IPS-18c (cell line): ENCODE measurements around the gene LDAF1.

Experiments used
- H3K4me3 ChIP-seq: 2 replicates; pipeline ENCODE4 v1.7.0; 2013; ENCODE audit warnings: low read depth, mild to moderate bottlenecking, low read length, moderate library complexity; ENCODE audit not compliant: insufficient read depth
- H3K9me3 ChIP-seq: one replicate; pipeline ENCODE4 v1.6.1; 2013; ENCODE audit warnings: mild to moderate bottlenecking, low read length, moderate library complexity; ENCODE audit not compliant: control insufficient read depth, insufficient read depth

LDAF1 gene

DNA sequence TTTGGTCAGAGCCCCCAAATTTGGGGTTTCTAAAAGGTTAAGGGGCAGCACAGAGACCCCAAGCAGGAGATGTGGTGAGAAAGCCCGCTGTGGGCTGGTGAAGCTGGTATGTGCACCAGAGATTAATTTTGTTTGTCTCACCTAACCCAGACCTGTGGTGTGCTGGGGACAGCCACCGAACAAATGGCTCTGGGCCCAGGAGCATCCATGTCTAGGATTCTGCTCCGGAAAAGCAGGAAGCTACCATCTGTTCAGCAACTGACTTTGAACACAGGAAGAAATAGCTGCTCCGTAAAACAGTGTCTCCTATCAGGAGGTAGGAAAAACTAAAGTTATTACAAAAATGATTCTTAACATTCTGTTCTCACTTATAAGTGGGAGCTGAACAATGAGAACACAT lies 55.6 kb downstream of the LDAF1 start:
- Histone ChIP-seq H3K4me3 (no peak overlapping the region), H3K9me3 (no peaks in the 10 kb centered on the region)

DNA sequence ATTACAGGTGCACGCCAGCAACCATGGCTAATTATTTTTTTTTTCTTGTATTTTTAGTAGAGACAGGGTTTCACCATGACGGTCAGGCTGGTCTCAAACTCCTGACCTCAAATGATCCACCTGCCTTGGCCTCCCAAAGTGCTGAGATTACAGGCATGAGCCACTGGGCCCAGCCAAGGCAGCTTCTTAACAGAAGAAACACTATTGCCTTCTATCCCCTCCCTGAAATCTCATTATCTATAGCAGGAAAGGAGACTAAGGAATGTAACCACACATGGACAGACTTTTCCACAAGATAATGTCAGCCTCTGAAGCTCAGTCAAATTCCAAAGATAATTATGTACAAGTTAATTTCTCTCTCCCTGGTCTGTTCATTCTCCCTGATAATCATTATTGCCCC lies 58.6 kb downstream of the LDAF1 start:
- Histone ChIP-seq H3K9me3 (no peaks in the 10 kb centered on the region), H3K4me3 (no peak overlapping the region)

DNA sequence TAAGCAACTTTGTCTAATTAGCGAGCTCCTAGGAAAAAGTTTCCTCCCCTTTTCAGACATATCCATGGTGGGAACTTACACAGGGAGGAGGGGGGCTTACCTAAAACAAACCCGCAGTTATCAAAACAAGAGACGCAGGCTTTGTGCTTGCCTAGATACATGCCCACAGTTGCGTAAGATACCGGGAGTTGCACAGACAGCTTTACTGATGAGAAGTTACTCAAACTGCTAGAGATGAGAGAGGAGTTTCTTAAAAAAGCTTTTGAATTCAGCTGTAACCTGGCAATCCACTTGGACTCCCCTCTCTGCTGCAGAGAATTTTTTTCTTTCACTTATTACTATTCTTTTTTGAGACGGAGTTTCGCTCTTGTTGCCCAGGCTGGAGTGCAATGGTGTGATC lies 59.7 kb downstream of the LDAF1 start:
- H3K9me3 ChIP-seq, result no peaks in the 10 kb centered on the region
- no peak overlapping the region for H3K4me3 ChIP-seq

DNA sequence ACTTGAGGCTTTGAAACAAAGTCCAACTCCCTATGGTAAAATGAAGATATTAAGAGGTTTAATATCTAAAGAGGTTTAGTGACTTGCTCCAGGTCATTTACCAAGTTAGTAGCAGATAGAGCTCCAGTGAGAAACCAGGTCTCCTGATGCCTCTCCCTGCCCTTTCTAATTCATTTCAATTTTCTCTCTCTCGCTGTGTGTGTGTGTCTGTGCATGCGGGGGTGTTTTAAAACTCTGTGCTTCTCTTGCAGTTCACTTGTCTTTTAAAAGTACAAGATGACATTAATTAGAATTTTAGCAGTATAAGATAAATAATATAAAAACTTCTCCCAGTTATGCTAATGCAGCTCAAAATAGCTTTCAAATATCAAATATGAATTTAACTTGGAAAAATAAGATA lies 61.1 kb downstream of the LDAF1 start:
- Histone ChIP-seq H3K4me3 (no peak overlapping the region), H3K9me3 (no peaks in the 10 kb centered on the region)

GRCh38 chr16:21222495-21223337 lies 64.2 kb downstream of the LDAF1 start:
- no peak overlapping the region; the same call in 1 of the 2 replicates for H3K4me3 ChIP-seq
- H3K9me3 ChIP-seq, result no peaks in the 10 kb centered on the region

DNA sequence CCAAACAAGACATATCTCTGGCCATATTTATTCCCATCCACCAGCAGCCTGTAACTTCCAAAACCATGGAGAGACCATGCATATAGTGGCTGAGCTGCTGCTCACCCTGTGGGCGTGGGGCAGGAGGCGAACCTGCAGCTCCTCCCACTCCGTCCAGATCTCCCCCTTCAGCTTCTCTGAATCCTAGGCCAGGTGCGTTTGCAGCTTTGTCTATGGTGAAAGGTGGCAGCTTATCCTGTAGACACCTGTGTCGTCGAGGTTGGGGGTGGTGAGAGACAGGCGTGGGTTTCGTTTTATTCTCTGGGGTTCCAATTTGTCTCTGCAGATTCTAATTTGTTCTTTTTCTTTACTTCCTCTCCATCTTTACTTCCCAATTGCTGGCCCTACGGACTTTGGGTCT lies 65.3 kb downstream of the LDAF1 start:
- Histone ChIP-seq H3K9me3 (no peaks in the 10 kb centered on the region), H3K4me3 (no peak overlapping the region)

GRCh38 chr16:21224800-21225199 lies 66.3 kb downstream of the LDAF1 start:
- H3K4me3 ChIP-seq, result no peak overlapping the region
- H3K9me3 ChIP-seq, result no peaks in the 10 kb centered on the region

DNA sequence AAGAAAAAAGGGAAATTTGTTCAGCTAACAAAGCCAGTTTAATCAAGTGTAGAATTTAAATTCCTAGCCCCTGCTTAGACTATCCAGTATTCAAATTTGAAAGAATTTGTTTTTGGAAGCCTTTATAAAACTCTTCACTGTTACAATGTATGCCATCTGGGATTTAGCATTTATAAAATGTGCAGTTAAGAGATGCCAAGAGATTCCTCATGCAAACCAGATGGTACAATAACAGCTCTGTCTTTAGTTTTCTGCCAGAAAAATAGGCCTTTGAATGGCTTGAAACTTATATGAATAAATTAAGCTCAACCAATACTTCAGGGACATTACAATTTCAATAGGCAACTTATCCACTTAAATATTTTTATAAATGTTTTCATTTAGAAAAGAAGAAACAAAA lies 68.3 kb downstream of the LDAF1 start:
- no peaks in the 10 kb centered on the region for H3K9me3 ChIP-seq
- H3K4me3 ChIP-seq, result no peak overlapping the region

GRCh38 chr16:21227866-21228265 lies 69.4 kb downstream of the LDAF1 start:
- H3K4me3 ChIP-seq, result no peak overlapping the region
- no peaks in the 10 kb centered on the region for H3K9me3 ChIP-seq

DNA sequence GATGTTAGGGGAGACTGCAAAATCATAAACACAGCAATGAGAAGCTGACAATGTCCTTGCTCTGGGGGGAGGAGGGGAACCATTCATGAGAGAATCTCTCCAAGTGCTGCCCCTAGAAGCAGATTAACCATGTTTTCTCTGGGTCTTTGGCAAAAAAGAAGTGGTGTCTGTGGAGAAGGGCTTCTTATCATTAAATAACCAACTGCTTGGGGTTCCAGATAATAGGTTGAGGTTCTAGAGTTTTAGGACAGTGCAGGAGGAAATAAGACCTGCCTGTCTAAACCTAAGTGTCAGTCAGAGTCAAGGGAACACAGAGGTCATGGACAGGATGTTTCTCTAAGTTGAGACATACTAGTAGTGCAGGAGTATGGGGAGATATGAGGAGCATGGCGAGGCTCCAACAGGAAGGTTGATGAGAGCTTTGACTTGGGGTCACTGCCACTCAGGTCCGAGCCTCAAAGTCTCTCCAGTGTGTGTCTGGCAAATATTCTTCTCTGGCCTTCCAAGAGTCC lies 69.9 kb downstream of the LDAF1 start:
- Histone ChIP-seq H3K4me3 (no peak overlapping the region), H3K9me3 (no peaks in the 10 kb centered on the region)
